22Rv1 (cell line): ENCODE data around the gene ARL15.

Source experiments
- ZFX ChIP-seq: fragments of 450-650 bp; IDR thresholded peaks from 2 replicates; pipeline ENCODE4 v1.6.1; 2017; ENCODE audit warnings: antibody characterized with exemption, borderline replicate concordance
- TF ChIP-seq, protein P1 (sequence below): fragments of 450-650 bp; IDR thresholded peaks from 2 replicates; pipeline ENCODE4 v1.5.1; 2017; ENCODE audit warnings: mild to moderate bottlenecking

GRCh38 chr5:54062958-54063357, 247.4 kb downstream of the ARL15 start:
- TF ChIP-seq, protein P1, sequence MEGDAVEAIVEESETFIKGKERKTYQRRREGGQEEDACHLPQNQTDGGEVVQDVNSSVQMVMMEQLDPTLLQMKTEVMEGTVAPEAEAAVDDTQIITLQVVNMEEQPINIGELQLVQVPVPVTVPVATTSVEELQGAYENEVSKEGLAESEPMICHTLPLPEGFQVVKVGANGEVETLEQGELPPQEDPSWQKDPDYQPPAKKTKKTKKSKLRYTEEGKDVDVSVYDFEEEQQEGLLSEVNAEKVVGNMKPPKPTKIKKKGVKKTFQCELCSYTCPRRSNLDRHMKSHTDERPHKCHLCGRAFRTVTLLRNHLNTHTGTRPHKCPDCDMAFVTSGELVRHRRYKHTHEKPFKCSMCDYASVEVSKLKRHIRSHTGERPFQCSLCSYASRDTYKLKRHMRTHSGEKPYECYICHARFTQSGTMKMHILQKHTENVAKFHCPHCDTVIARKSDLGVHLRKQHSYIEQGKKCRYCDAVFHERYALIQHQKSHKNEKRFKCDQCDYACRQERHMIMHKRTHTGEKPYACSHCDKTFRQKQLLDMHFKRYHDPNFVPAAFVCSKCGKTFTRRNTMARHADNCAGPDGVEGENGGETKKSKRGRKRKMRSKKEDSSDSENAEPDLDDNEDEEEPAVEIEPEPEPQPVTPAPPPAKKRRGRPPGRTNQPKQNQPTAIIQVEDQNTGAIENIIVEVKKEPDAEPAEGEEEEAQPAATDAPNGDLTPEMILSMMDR: no peak
- TF ChIP-seq ZFX: no peak
